ENCODE results near the gene SPTBN5.

Gene SPTBN5

GRCh38 chr15:41881920-41882688 lies 11.7 kb downstream of the SPTBN5 start:
- DNase-seq: no peak

GRCh38 chr15:41881550-41881919 lies 12.3 kb downstream of the SPTBN5 start:
- DNase-seq: no peak

GRCh38 chr15:41881086-41881485 lies 12.8 kb downstream of the SPTBN5 start:
- no peak for DNase-seq

- no peak for DNase-seq
Observed at GRCh38 chr15:41880156-41880877, 13.5 kb downstream of the SPTBN5 start.

GRCh38 chr15:41879321-41879845 lies 14.5 kb downstream of the SPTBN5 start:
- no peak for DNase-seq

GRCh38 chr15:41878355-41878699 lies 15.5 kb downstream of the SPTBN5 start:
- DNase-seq: no peak

- no peak for DNase-seq
Observed at GRCh38 chr15:41877631-41878354, 16.1 kb downstream of the SPTBN5 start.

GRCh38 chr15:41876689-41877088 lies 17.2 kb downstream of the SPTBN5 start:
- no peak for DNase-seq

GRCh38 chr15:41876007-41876406 lies 17.8 kb downstream of the SPTBN5 start:
- DNase-seq: no peak

- no peak for DNase-seq
Observed at GRCh38 chr15:41874736-41875135, 19.1 kb downstream of the SPTBN5 start.

- DNase-seq: no peak
Observed at GRCh38 chr15:41873711-41874110, 20.1 kb downstream of the SPTBN5 start.

GRCh38 chr15:41872166-41872747 lies 21.6 kb downstream of the SPTBN5 start:
- no peak for DNase-seq

GRCh38 chr15:41871175-41871905 lies 22.5 kb downstream of the SPTBN5 start:
- no peak for DNase-seq

- peak; percentile 47 for DNase-seq
Observed at GRCh38 chr15:41870689-41871081, 23.2 kb downstream of the SPTBN5 start.

- no peak for DNase-seq
Observed at GRCh38 chr15:41869770-41870688, 23.8 kb downstream of the SPTBN5 start.

GRCh38 chr15:41868321-41868720 lies 25.5 kb downstream of the SPTBN5 start:
- no peak for DNase-seq

- no peak for DNase-seq
Observed at GRCh38 chr15:41866872-41867579, 26.8 kb downstream of the SPTBN5 start.

GRCh38 chr15:41866263-41866703 lies 27.6 kb downstream of the SPTBN5 start:
- no peak for DNase-seq

GRCh38 chr15:41865490-41866055 lies 28.3 kb downstream of the SPTBN5 start:
- DNase-seq: no peak

GRCh38 chr15:41862515-41863116 lies 31.2 kb downstream of the SPTBN5 start:
- DNase-seq: no peak
